ENCODE measurements around the gene AUH. TPM values are rescaled to one million over a fixed set of nuclear protein-coding genes. Genes with fewer than 3 reads are reported as not detected.

AUH gene
- total RNA-seq, 2 donors from 2014 or later = 27.4 to 36.1 TPM

DNA sequence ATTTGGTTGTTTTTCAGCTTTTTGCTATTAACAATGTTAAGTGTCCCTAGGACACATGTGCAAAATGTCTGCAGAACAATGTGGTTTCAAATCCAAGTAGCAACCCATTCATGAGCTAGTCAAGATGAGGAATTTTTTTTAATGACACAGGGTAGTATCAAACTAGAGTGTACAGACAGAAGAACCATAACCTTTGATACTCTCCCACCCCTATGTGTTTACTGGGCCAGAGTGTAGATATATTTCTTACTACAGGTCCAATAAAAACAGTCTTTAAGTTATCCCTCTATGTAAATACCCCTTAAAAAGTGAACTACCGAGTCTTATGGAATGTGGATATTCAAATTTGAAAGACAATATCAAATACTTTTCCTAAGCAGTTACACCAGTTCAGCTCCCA is 45.6 kb downstream of the AUH start:
- TF ChIP-seq, protein P1, sequence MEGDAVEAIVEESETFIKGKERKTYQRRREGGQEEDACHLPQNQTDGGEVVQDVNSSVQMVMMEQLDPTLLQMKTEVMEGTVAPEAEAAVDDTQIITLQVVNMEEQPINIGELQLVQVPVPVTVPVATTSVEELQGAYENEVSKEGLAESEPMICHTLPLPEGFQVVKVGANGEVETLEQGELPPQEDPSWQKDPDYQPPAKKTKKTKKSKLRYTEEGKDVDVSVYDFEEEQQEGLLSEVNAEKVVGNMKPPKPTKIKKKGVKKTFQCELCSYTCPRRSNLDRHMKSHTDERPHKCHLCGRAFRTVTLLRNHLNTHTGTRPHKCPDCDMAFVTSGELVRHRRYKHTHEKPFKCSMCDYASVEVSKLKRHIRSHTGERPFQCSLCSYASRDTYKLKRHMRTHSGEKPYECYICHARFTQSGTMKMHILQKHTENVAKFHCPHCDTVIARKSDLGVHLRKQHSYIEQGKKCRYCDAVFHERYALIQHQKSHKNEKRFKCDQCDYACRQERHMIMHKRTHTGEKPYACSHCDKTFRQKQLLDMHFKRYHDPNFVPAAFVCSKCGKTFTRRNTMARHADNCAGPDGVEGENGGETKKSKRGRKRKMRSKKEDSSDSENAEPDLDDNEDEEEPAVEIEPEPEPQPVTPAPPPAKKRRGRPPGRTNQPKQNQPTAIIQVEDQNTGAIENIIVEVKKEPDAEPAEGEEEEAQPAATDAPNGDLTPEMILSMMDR (IDR thresholded peaks at IDR 0.05) = no peak
- Histone ChIP-seq H3K4me1 (ENCODE audit: control insufficient read depth in 1 of 2, low read depth in 2 of 2) (no peaks in the 10 kb centered on the region), H3K36me3 (no peaks in the 10 kb centered on the region)

DNA sequence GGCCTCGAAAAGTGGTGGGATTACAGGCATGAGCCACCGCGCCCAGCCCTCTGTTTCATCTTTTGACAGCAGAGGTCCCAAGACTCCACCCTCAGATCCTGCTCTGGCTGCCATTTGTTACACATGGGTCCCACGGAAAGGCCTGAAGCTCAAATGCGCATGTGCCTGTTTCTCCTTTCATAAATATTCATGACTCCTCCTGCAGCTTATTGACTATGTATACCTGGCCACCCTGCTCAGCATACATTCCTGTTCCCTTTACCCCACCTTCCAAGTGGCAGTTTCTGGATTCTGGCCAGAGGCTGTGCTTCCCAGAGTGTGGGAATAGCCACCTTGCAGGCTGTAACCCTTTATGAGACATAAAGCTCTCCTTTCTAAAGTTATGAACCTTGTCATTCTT is 46.5 kb downstream of the AUH start:
- Histone ChIP-seq H3K4me3 (no peak overlapping the region), H3K4me1 (ENCODE audit: control insufficient read depth in 1 of 2, low read depth in 2 of 2) (no peaks in the 10 kb centered on the region), H3K27me3 (replicated peaks; ENCODE audit: insufficient read depth) (no peaks in the 10 kb centered on the region), H3K27ac (no peak overlapping the region), H3K9me3 (no peaks in the 10 kb centered on the region), H3K36me3 (no peaks in the 10 kb centered on the region)
- ATAC-seq (ENCODE audit: insufficient number of reproducible peaks, low FRiP score, low read depth) (no peak), DNase-seq (ENCODE audit: low spot score) (no peak)
- TF ChIP-seq, protein P1 (IDR thresholded peaks at IDR 0.05) = no peak

More for the DNA sequence above, 45.6 kb downstream of the AUH start:
- H3K27me3 ChIP-seq (replicated peaks; ENCODE audit: insufficient read depth) = no peaks in the 10 kb centered on the region
- no peak for DNase-seq (ENCODE audit: low spot score)
- no peak for ATAC-seq (ENCODE audit: insufficient number of reproducible peaks, low FRiP score, low read depth)
- H3K9me3 ChIP-seq = no peaks in the 10 kb centered on the region
- H3K4me3 ChIP-seq = no peak overlapping the region
- H3K27ac ChIP-seq = no peak overlapping the region

DNA sequence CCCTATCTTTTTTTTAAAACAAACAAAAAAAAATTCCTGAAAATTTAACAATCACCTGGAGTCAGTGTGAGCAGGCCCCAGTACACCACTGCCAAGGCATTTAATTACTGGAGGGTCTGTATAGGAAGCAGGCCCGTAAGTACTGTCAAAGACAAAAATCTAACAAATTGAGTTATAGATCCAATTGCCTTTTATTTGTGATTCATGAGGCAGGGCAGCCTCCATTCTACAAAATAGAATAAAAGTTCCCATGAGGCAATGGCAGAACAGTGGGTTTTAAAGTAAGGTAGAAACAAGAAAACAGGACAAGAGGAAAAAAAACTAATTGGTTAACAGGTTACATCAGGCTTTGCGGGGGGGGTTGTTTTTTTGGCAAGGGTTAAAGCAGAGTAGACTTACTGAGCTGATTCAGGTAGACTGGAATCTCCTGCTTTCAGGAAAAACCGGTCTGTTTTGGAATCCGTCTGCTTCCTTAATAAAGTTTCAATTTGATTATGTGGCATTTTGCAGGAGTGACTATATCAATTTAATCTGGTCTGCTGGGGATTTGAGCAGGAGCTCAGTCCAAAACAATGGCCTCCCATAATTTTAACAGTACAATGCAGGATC is 48.9 kb downstream of the AUH start:
- Histone ChIP-seq H3K9me3 (no peaks in the 10 kb centered on the region), H3K27ac (no peak overlapping the region), H3K4me3 (no peak overlapping the region), H3K36me3 (no peaks in the 10 kb centered on the region), H3K4me1 (ENCODE audit: control insufficient read depth in 1 of 2, low read depth in 2 of 2) (no peaks in the 10 kb centered on the region), H3K27me3 (replicated peaks; ENCODE audit: insufficient read depth) (no peaks in the 10 kb centered on the region)
- ATAC-seq (ENCODE audit: insufficient number of reproducible peaks, low FRiP score, low read depth) = no peak
- no peak for DNase-seq (ENCODE audit: low spot score)
- TF ChIP-seq, protein P1 (IDR thresholded peaks at IDR 0.05) = no peak

DNA sequence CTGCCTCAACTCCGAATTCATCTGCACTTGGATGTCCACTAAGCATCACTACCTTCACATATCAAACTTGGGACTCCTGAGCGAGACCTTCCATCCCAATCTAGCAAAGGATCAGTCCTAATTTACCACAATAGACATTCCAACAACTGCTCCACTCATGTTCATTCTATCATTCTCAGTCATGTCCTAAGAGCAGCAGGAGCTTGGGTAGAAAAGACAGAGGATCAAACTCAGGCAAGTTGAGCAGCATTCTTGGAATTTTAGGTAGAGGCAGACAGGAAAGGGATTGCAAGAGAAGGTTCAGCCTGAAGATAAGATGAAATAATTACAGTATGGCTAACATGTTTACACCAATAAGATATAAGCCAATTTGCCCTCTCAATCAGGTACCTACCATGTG is 51.7 kb downstream of the AUH start:
- Histone ChIP-seq H3K4me1 (ENCODE audit: control insufficient read depth in 1 of 2, low read depth in 2 of 2) (no peaks in the 10 kb centered on the region), H3K36me3 (no peaks in the 10 kb centered on the region), H3K9me3 (no peaks in the 10 kb centered on the region), H3K27ac (no peak overlapping the region), H3K4me3 (no peak overlapping the region), H3K27me3 (replicated peaks; ENCODE audit: insufficient read depth) (no peaks in the 10 kb centered on the region)
- DNase-seq (ENCODE audit: low spot score) (no peak), ATAC-seq (ENCODE audit: insufficient number of reproducible peaks, low FRiP score, low read depth) (no peak)
- TF ChIP-seq, protein P1 (IDR thresholded peaks at IDR 0.05) = no peak

DNA sequence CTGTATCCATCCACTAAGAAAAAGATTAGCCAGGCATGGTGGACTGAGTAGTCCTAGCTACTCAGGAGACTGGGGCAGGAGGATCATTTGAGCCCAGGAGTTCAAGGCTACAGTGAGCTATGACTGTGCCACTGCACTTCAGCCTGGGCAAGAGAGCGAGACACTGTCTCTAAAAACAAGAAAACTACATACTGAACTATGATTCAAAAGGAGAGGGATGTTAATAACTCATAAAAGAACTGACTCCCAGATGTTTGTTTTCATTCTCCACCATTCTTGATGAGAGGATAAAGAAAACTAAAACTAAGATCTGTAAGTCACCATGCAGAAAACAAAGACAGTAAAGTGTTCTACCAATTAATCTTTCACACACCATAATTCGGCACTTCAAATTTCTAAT is 53.5 kb downstream of the AUH start:
- Histone ChIP-seq H3K36me3 (no peaks in the 10 kb centered on the region), H3K4me1 (ENCODE audit: control insufficient read depth in 1 of 2, low read depth in 2 of 2) (peaks cover 5 to 11% of the 10 kb centered on the region in 2 donors), H3K27ac (no peak overlapping the region), H3K27me3 (replicated peaks; ENCODE audit: insufficient read depth) (no peaks in the 10 kb centered on the region), H3K4me3 (no peak overlapping the region), H3K9me3 (no peaks in the 10 kb centered on the region)
- TF ChIP-seq, protein P1 (IDR thresholded peaks at IDR 0.05) = no peak
- ATAC-seq (ENCODE audit: insufficient number of reproducible peaks, low FRiP score, low read depth) (no peak), DNase-seq (ENCODE audit: low spot score) (no peak)

Data from thoracic aorta (tissue), 2 donors.